HepG2 (cell line): ENCODE results near the gene TTC6. TPM values are rescaled to one million over a fixed set of nuclear protein-coding genes. Genes with fewer than 3 reads are reported as not detected.

Experiments used
- AHR ChIP-seq: IDR thresholded peaks from 2 replicates; pipeline ENCODE4 v1.6.1; 2018; ENCODE audit warnings: missing genetic modification reagents, missing compliant biosample characterization
- BCL3 ChIP-seq: sonication (generic); formaldehyde crosslinking; IDR thresholded peaks from 2 replicates; pipeline ENCODE4 v1.5.1; 2020; ENCODE audit warnings: mild to moderate bottlenecking, missing genetic modification reagents, moderate library complexity
- MED1 ChIP-seq: sonication (generic); formaldehyde crosslinking; IDR thresholded peaks from 2 replicates; pipeline ENCODE4 v1.4.0; 2020; ENCODE audit warnings: missing genetic modification reagents
- PTBP1 ChIP-seq: fragments of 200-400 bp; formaldehyde crosslinking; IDR thresholded peaks from 2 replicates; pipeline ENCODE4 v1.6.1; 2018; ENCODE audit warnings: low read length, low read depth; ENCODE audit not compliant: poor library complexity, severe bottlenecking
- RBAK ChIP-seq: sonication (generic); formaldehyde crosslinking; IDR thresholded peaks from 2 replicates; pipeline ENCODE4 v1.5.1; 2020; ENCODE audit warnings: mild to moderate bottlenecking, missing genetic modification reagents
- SNAI1 ChIP-seq: sonication (generic); formaldehyde crosslinking; IDR thresholded peaks from 2 replicates; pipeline ENCODE4 v1.5.0; 2020; ENCODE audit warnings: mild to moderate bottlenecking, missing genetic modification reagents, borderline replicate concordance
- SPEN ChIP-seq: sonication (generic); formaldehyde crosslinking; IDR thresholded peaks from 2 replicates; pipeline ENCODE4 v1.5.1; 2020; ENCODE audit warnings: low read depth, mild to moderate bottlenecking, missing genetic modification reagents
- SYNCRIP ChIP-seq: fragments of 200-400 bp; formaldehyde crosslinking; IDR thresholded peaks from 2 replicates; pipeline ENCODE4 v1.6.1; 2018; ENCODE audit warnings: mild to moderate bottlenecking, low read depth, low read length; ENCODE audit not compliant: insufficient read depth
- ZNF143 ChIP-seq: sonication (generic); formaldehyde crosslinking; IDR thresholded peaks from 2 replicates; pipeline ENCODE4 v1.4.0; 2020; ENCODE audit warnings: missing genetic modification reagents
- ZNF253 ChIP-seq: sonication (generic); formaldehyde crosslinking; IDR thresholded peaks from 2 replicates; pipeline ENCODE4 v1.8.0; 2022; ENCODE audit warnings: mild to moderate bottlenecking, missing genetic modification reagents, borderline replicate concordance
- ZNF274 ChIP-seq: sonication (generic); formaldehyde crosslinking; IDR thresholded peaks from 2 replicates; pipeline ENCODE4 v1.5.1; 2020; ENCODE audit warnings: mild to moderate bottlenecking, missing genetic modification reagents
- ZNF317 ChIP-seq: sonication (generic); formaldehyde crosslinking; IDR thresholded peaks from 2 replicates; pipeline ENCODE4 v1.5.0; 2020; ENCODE audit warnings: mild to moderate bottlenecking, missing genetic modification reagents
- ZNF691 ChIP-seq: sonication (generic); formaldehyde crosslinking; IDR thresholded peaks from 2 replicates; pipeline ENCODE4 v1.4.0; 2020; ENCODE audit warnings: missing genetic modification reagents, low read depth, mild to moderate bottlenecking, borderline replicate concordance
- ZNF781 ChIP-seq: sonication (generic); formaldehyde crosslinking; IDR thresholded peaks from 2 replicates; pipeline ENCODE4 v1.5.1; 2020; ENCODE audit warnings: borderline replicate concordance, mild to moderate bottlenecking, missing genetic modification reagents; ENCODE audit errors: not compliant biosample characterization
- ZSCAN20 ChIP-seq: sonication (generic); formaldehyde crosslinking; IDR thresholded peaks from 2 replicates; pipeline ENCODE4 v1.4.0; 2020; ENCODE audit warnings: missing genetic modification reagents, mild to moderate bottlenecking, borderline replicate concordance
- polyA plus RNA-seq, 8 experiments: library from polyadenylated mRNA; depleted of rRNA in 3 of 8; stranded (reverse) in 7 of 8; unstranded in 1 of 8; fragments of >200 nt; fragmentation: Illumina TruSeq in 4 of 8; extraction: Trizol in 4 of 8; gene quantifications; 2 replicates each; pipeline versions ENCODE4 v1.2.1 to v1.2.3, GENCODE V29; 2011 to 2016; ENCODE audit warnings: low read depth in 4 of 8, missing spikeins in 1 of 8, mixed read lengths in 1 of 8; ENCODE audit not compliant: insufficient read depth in 1 of 8
- total RNA-seq, 5 experiments: library from RNA; depleted of rRNA; stranded (reverse); fragments of >200 nt; fragmentation: Illumina TruSeq; extraction: Trizol; gene quantifications; 2 replicates each; pipeline ENCODE4 v1.2.3, GENCODE V29; 2016; ENCODE audit warnings: low read depth in 1 of 5
- TF ChIP-seq, protein P1 (sequence below): sonication (generic); formaldehyde crosslinking; IDR thresholded peaks from 2 replicates; pipeline ENCODE4 v1.5.1; 2020; ENCODE audit warnings: missing genetic modification reagents, mild to moderate bottlenecking, borderline replicate concordance
- TF ChIP-seq, protein P2 (sequence below), 2 experiments: sonication (generic) in 1 of 2; formaldehyde crosslinking in 1 of 2; IDR thresholded peaks; 2 replicates each; pipeline versions ENCODE4 v1.6.1 to v1.9.0; 2014 to 2022; ENCODE audit warnings: antibody characterized with exemption in 1 of 2, borderline replicate concordance in 1 of 2, inconsistent platforms in 1 of 2, low read depth in 1 of 2, missing genetic modification reagents in 1 of 2

Gene TTC6
- total and polyA plus RNA-seq, 2 of the 13 experiments (the other 11 are each of a cell fraction or from before 2014, with no cell fraction given): 9.3 to 27.4 TPM

GRCh38 chr14:37592482-37593408 is 2.7 kb upstream of the TTC6 start (continued):
- TF ChIP-seq BCL3 (CRISPR knock-in tag) (0 out of 2 replicates have a peak, but pooled peaks have one; percentile 50), ZNF317 (no peak), ZNF274 (CRISPR knock-in tag) (peak; percentile 34; the same call in 1 of the 2 replicates), ZNF781 (CRISPR knock-in tag) (peak; percentile 58), RBAK (CRISPR knock-in tag) (no peak), ZSCAN20 (CRISPR knock-in tag) (0 out of 2 replicates have a peak, but pooled peaks have one; percentile 38), MED1 (CRISPR knock-in tag) (peak; percentile 32; the same call in 1 of the 2 replicates), AHR (CRISPR knock-in tag) (no peak), SPEN (CRISPR knock-in tag) (0 out of 2 replicates have a peak, but pooled peaks have one; percentile 29), ZNF253 (CRISPR knock-in tag) (no peak), ZNF691 (no peak), PTBP1 (no peak), SNAI1 (CRISPR knock-in tag) (no peak), SYNCRIP (no peak), ZNF143 (CRISPR knock-in tag) (0 out of 2 replicates have a peak, but pooled peaks have one; percentile 22)
- TF ChIP-seq, protein P1, sequence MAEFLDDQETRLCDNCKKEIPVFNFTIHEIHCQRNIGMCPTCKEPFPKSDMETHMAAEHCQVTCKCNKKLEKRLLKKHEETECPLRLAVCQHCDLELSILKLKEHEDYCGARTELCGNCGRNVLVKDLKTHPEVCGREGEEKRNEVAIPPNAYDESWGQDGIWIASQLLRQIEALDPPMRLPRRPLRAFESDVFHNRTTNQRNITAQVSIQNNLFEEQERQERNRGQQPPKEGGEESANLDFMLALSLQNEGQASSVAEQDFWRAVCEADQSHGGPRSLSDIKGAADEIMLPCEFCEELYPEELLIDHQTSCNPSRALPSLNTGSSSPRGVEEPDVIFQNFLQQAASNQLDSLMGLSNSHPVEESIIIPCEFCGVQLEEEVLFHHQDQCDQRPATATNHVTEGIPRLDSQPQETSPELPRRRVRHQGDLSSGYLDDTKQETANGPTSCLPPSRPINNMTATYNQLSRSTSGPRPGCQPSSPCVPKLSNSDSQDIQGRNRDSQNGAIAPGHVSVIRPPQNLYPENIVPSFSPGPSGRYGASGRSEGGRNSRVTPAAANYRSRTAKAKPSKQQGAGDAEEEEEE (CRISPR knock-in tag): 0 out of 2 replicates have a peak, but pooled peaks have one; percentile 76
- TF ChIP-seq, protein P2, sequence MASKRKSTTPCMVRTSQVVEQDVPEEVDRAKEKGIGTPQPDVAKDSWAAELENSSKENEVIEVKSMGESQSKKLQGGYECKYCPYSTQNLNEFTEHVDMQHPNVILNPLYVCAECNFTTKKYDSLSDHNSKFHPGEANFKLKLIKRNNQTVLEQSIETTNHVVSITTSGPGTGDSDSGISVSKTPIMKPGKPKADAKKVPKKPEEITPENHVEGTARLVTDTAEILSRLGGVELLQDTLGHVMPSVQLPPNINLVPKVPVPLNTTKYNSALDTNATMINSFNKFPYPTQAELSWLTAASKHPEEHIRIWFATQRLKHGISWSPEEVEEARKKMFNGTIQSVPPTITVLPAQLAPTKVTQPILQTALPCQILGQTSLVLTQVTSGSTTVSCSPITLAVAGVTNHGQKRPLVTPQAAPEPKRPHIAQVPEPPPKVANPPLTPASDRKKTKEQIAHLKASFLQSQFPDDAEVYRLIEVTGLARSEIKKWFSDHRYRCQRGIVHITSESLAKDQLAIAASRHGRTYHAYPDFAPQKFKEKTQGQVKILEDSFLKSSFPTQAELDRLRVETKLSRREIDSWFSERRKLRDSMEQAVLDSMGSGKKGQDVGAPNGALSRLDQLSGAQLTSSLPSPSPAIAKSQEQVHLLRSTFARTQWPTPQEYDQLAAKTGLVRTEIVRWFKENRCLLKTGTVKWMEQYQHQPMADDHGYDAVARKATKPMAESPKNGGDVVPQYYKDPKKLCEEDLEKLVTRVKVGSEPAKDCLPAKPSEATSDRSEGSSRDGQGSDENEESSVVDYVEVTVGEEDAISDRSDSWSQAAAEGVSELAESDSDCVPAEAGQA (IDR thresholded peaks at IDR 0.05; ENCODE audit: low read depth): no peak; the same call in 1 of the 2 replicates
- TF ChIP-seq, protein P2 (CRISPR knock-in tag; IDR thresholded peaks at IDR 0.05; ENCODE audit: borderline replicate concordance): no peak
